Stimulated activated naive CD8-positive, alpha-beta T cell treated with anti-CD3 and anti-CD28 coated beads, Interleukin-15, amount 100 ng/mL, for 72 hours (primary cell): ENCODE data around the gene CHST8.
A peak's percentile ranks its signal among the peaks of the same experiment; 100 is the strongest.

ENCODE experiments used
- ATAC-seq: fragments of 150-1000 bp; cut with Tn5 transposase; 2 replicates; pipeline ENCODE4 v1.10.0; 2021; ENCODE audit warnings: mild to moderate bottlenecking, moderate library complexity
- DNase-seq, 2 donors: peaks; one replicate each; pipeline ENCODE4 v3.0.0; 2021 to 2022
- H3K27ac Mint-ChIP-seq, 2 donors: one replicate each; pipeline ENCODE4 v1.8.0; 2022; ENCODE audit warnings: mild to moderate bottlenecking in 2 of 2, mixed read lengths in 2 of 2, moderate library complexity in 2 of 2
- H3K27me3 Mint-ChIP-seq: one replicate; pipeline ENCODE4 v1.8.0; 2022; ENCODE audit warnings: mixed read lengths
- H3K4me1 Mint-ChIP-seq: one replicate; pipeline ENCODE4 v1.8.0; 2022; ENCODE audit warnings: mild to moderate bottlenecking, mixed read lengths
- H3K4me3 Mint-ChIP-seq, 2 donors: one replicate each; pipeline ENCODE4 v1.8.0; 2022; ENCODE audit warnings: mild to moderate bottlenecking in 2 of 2, mixed read lengths in 2 of 2, moderate library complexity in 1 of 2
- H3K9me3 Mint-ChIP-seq, 2 donors: one replicate each; pipeline ENCODE4 v1.8.0; 2022; ENCODE audit warnings: mixed read lengths in 2 of 2

The CHST8 gene

DNA sequence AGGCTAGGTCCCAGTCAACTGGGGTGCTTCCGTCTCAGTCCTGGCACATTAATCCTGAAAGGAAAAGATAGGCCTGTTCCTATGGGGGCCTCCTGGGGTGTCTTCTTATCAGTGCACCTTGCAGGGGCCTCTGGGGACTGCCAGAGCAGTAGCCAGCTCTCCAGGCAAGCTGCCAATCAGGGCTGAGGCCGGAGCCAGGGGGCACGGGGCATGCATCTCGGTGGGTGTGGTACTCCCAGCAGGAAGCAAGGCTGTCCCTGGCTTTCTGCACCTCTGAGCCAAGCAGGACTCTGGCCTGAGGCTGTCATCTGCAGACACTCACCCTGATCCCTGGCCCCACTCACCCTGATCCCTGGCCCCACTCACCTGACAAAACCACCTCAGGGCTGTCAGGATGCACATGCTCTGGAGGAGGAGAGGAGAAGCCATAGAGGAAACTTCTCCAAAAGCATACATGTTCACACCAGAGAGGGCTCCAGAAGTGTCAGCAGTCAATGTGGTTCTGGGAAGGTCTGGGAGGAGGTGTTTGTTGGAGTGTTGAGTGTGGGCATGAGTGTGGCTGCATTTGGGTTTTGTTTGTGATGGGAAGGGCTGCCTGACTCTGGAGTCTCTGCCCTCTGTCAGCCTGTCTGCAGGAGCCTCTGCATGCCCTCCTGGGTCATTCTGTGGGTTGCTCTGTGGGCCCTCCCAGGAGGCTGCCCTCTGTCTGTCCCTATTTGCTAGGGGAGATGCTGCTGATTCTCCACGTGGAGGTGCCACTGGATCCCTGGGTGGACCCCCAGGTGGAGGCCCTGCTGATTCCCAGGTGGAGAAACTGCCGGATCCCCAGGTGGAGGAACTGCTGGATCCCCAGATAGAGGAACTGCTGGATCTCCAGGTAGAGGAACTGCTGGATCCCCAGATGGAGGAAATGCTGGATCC is 152.2 kb downstream of the CHST8 start:
- Mint-ChIP-seq H3K4me3 (no peak overlapping the region), H3K9me3 (no peaks in the 10 kb centered on the region), H3K4me1 (peaks cover 9% of the 10 kb centered on the region), H3K27ac (no peak overlapping the region), H3K27me3 (peaks cover 21% of the 10 kb centered on the region)
- DNase-seq (no peak), ATAC-seq (no peak)

DNA sequence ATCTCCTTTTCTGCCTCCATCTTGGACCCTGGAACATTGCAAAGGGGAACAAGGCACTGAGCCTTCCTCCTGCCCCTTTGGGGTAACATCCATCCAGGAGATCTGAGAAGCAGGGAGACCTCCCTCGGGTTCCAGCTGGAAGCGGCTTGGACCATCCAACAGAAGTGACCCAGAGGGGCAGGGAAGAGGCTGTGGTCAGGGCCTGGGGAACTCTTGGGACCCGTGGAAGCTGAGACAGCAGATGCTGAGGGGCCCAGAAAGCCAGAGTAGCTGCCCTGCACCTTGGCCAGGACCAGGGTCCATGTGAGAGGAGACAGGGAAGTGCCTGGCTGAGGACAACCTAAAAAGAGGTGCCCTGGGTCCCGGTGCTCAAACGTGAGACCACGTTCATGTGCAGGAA is 153.0 kb downstream of the CHST8 start:
- no peak overlapping the region for H3K27ac Mint-ChIP-seq
- peaks cover 14% of the 10 kb centered on the region for H3K4me1 Mint-ChIP-seq
- H3K9me3 Mint-ChIP-seq = no peaks in the 10 kb centered on the region
- H3K4me3 Mint-ChIP-seq = no peak overlapping the region
- ATAC-seq (no peak), DNase-seq (no peak)
- peaks cover 29% of the 10 kb centered on the region for H3K27me3 Mint-ChIP-seq

DNA sequence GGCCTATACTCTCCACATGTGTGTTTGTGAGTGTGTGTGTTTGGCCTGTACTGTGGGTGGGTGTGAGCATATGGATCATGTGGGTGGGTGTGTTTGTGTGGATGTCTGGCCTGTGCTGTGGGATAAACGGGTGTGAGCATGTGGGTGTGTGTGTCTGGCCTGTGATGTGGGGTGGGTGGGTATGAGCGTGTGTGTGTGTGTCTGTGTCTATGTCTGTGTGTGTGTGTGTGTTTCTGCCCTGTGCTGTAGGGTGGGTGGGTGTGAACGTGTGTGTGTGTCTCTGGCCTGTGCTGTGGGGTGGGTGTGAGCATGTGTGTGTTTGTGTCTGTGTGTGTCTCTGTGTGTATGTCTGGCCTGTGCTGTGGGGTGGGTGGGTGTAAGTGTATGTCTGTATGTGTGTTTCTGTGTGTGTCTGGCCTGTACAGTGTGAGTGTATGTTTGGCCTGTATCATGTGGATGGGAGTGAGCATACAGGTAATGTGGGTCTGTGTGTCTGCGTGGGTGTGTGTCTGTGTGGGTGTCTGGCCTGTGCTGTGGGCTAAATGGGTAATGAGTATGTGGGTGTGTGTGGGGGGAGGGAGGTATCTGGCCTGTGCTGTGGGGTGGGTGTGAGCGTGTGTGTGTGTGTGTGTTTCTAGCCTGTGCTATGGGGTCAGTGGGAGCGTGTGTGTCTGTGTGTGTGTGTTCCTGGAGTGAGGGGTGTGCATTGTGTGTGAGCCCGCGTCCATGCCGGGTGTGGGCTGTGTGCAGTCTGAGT is 154.2 kb downstream of the CHST8 start:
- Mint-ChIP-seq H3K4me1 (peaks cover 14% of the 10 kb centered on the region), H3K27me3 (peaks cover 33% of the 10 kb centered on the region), H3K9me3 (no peaks in the 10 kb centered on the region)

DNA sequence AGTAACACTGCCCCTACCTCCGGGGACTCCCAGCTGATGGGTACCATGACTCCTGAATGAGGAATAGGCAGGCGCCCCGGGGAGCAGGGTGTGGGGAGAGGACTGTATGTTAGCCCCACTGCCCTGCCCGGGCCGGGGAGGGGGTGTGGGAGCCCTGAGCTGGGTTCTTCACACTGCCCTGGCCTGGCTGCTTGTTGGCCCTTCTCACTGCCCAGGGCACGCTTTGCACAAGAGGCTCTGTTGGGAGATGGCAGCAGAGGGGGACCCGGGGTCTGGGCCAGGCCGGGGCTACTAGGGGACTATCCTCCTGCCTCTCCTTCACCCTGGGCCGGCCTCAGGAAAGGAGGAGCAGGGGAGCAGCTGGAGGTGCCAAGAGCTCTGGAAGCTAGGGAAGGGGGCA is 155.6 kb downstream of the CHST8 start:
- Mint-ChIP-seq H3K27ac (no peak overlapping the region), H3K4me1 (peaks cover 14% of the 10 kb centered on the region), H3K9me3 (no peaks in the 10 kb centered on the region), H3K4me3 (no peak overlapping the region), H3K27me3 (peaks cover 29% of the 10 kb centered on the region)
- no peak for ATAC-seq
- DNase-seq = no peak

More for the DNA sequence above, 154.2 kb downstream of the CHST8 start:
- Mint-ChIP-seq H3K4me3 (no peak overlapping the region), H3K27ac (peak overlapping the region in 1 of 2 donors; percentile 13)
- ATAC-seq (no peak), DNase-seq (no peak)

DNA sequence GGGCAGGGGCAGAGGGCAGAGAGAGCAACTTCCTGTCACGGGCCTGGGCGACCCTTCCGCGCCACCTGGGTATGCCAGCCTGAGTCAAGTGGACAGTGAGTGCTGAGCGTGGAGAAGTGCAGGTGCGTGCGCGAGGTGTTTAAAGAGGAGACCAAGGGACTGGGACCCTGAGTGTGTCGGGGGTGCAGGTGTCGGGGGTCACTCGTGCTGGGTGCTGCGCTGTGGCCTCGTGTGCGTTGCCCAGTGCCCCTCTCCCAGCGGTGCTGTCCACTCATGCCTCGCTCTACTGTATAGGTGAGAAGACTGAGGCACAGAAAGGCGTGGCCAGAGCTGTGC is 156.0 kb downstream of the CHST8 start:
- Mint-ChIP-seq H3K9me3 (no peaks in the 10 kb centered on the region), H3K27me3 (peaks cover 29% of the 10 kb centered on the region), H3K4me1 (peaks cover 14% of the 10 kb centered on the region), H3K27ac (no peak overlapping the region), H3K4me3 (no peak overlapping the region)
- DNase-seq = no peak
- no peak for ATAC-seq

DNA sequence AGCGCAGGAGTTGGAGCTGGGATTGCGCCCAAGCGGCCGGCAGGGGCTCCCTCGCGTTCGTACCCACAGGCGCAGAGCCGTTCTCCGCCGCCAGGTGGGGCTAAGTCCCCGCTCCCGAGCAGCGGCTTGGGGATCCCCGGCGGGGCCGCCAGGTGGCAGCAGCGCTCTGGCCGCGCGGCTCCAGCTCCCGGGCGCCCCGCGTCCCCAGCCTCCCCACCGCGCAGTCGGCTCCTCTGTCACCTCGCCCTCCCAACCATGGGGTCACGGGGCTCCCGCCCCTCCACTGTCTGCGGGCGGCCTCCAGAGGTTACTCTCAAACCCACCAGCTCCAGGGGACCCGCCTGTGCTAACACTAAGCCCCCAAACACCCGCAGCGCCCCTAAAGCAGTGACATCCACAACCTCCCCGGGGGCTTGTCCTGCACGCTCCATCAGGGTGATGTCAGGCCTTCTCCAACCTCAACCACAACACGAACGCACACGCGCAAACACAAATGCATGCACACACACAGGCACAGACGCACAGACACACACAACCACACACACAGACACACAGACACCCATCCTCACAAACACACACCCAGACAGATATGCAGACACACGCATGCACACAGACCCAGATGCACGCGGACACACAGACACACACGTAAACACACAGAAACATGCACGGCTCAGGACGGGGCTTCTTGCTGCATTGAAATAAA is 156.5 kb downstream of the CHST8 start:
- peaks cover 14% of the 10 kb centered on the region for H3K4me1 Mint-ChIP-seq
- peak; percentile 89 for ATAC-seq
- H3K4me3 Mint-ChIP-seq = peak overlapping the region in 1 of 2 donors; percentile 48
- peaks cover 29% of the 10 kb centered on the region for H3K27me3 Mint-ChIP-seq
- H3K9me3 Mint-ChIP-seq = no peaks in the 10 kb centered on the region
- DNase-seq = peak; percentile 86 to 90
- no peak overlapping the region for H3K27ac Mint-ChIP-seq

DNA sequence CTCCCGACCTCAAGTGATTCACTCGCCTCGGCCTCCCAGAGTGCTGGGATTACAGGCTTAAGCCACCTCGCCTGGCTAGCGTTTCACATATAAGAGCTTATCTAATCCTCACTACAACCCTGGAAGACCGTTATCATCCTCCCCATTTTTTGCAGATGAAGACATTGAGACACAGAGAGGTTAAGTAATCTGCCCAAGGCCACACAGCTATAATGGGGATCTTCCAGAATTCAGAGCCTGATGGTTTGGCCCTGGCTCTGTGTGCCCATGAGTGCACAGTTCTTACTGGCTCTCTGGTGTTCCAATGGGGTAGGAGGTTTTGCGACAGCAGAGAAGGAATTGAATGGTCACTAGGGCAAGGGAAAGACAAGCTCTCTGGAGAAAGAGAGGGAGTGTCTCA is 158.1 kb downstream of the CHST8 start:
- Mint-ChIP-seq H3K27ac (peak overlapping the region in 1 of 2 donors; percentile 43), H3K9me3 (no peaks in the 10 kb centered on the region), H3K4me1 (peaks cover 14% of the 10 kb centered on the region), H3K4me3 (no peak overlapping the region), H3K27me3 (peaks cover 29% of the 10 kb centered on the region)
- DNase-seq = no peak
- no peak for ATAC-seq

DNA sequence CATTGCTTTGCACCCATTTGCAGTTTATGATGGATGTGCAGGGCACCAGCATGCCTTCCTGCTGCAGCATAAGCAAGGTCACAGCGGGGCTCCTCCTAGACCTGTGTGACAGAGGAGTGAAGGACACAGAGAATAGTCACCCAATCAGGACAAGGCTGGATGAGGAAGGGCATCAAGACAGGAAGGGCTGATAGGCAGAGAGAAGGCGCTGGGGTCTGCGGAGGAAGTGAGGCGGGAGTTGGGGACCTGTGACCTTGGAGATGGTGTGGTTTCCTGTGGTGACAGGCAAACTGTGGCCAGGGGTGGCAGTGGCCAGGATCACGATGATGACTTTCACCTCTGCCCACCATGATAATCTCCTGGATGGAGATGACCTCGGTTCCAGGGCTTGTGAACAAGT is 158.5 kb downstream of the CHST8 start:
- no peak for ATAC-seq
- no peak for DNase-seq
- peaks cover 29% of the 10 kb centered on the region for H3K27me3 Mint-ChIP-seq
- H3K9me3 Mint-ChIP-seq = no peaks in the 10 kb centered on the region
- H3K4me3 Mint-ChIP-seq = no peak overlapping the region
- peaks cover 14% of the 10 kb centered on the region for H3K4me1 Mint-ChIP-seq
- H3K27ac Mint-ChIP-seq = peak overlapping the region in 1 of 2 donors; percentile 4

DNA sequence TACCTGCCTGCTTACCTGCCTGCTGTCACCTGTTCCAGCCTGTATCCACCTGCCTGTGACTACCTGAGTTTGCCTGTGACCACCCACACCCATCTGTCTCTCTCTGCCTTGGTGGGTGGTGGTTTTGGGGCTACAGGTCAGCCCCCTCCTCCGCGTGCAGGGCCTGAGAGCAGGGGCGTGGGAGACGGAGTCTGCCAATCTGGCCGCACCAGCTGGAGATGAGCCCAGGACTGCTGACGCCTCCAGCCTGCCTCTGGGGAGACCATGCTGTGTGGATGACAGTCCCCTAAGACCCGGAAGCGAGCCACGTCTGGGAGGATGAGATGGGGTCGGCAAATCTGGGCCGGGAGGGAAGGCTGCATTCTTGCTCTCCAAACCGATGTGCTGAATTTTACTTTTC is 159.0 kb downstream of the CHST8 start:
- Mint-ChIP-seq H3K4me3 (no peak overlapping the region), H3K27ac (no peak overlapping the region), H3K9me3 (no peaks in the 10 kb centered on the region), H3K4me1 (peaks cover 15% of the 10 kb centered on the region), H3K27me3 (peaks cover 30% of the 10 kb centered on the region)
- DNase-seq (no peak), ATAC-seq (no peak)

DNA sequence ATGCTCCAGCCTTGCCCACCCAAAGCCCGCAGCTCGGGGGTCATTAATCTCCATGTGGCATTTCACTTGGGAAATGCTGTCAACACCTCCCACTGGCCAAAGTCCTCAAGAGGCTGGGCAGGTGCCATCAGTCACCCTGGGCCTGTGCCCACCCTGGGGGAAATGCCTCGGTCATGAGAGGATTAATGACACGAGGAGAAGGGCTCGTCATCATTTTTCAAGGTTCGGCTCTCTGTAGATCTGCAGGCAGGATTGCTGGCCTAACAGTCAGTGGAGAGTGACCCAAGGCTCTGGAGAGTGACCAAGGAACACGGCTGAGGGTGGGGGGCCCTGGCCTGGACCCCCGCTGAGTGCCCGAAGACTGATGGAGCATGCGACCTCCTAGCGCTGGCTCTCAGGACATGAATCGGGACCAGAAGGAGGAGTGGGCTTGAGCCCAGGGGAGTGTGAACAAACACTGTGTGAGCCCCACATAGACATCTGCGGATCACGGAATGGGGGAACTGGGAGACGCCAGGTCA is 159.7 kb downstream of the CHST8 start:
- no peak overlapping the region for H3K27ac Mint-ChIP-seq
- no peak overlapping the region for H3K4me3 Mint-ChIP-seq
- no peak for DNase-seq
- H3K9me3 Mint-ChIP-seq = no peaks in the 10 kb centered on the region
- peaks cover 35% of the 10 kb centered on the region for H3K27me3 Mint-ChIP-seq
- ATAC-seq = no peak
- H3K4me1 Mint-ChIP-seq = peaks cover 19% of the 10 kb centered on the region

DNA sequence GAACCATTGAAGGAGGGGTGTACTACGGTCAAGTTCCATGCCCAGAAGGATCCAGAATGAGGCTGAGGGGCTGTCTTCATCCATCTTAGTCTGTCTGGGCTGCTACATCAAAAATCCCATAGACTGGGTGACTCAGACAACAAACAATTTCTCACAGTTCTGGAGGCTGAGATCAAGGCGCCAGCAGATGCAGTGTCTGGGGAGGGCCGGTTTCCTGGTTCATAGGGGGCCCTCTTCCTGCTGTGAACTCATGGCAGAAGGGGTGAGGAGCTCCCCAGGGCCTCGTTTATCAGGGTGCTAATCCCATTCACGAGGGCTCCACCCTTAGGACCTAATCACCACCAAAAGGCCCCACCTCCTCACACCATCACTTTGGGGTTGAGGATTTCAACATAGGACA is 160.2 kb downstream of the CHST8 start:
- peaks cover 38% of the 10 kb centered on the region for H3K27me3 Mint-ChIP-seq
- H3K4me1 Mint-ChIP-seq = peaks cover 19% of the 10 kb centered on the region
- ATAC-seq (no peak), DNase-seq (no peak)
- H3K9me3 Mint-ChIP-seq = no peaks in the 10 kb centered on the region
- H3K4me3 Mint-ChIP-seq = no peak overlapping the region
- H3K27ac Mint-ChIP-seq = no peak overlapping the region

DNA sequence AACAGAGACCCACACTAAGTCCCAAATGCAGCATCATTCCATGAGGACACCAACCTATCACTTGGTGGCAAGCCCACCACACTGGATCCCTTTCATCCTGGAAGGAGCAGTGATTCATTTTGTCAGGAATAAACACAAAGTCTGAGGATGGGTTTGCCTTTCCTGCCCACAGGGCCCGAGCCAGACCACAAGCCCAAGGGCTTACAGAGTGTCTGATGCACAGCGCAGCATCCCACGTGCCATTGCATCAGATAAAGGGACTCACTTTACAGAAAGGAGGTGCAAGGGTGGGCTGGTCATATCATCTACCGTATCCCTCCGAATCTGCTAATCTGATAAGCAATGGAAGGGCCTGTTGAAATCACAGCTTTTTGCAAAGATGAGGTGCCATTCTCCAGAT is 162.7 kb downstream of the CHST8 start:
- Mint-ChIP-seq H3K4me1 (peaks cover 6% of the 10 kb centered on the region), H3K27me3 (peaks cover 39% of the 10 kb centered on the region), H3K4me3 (no peak overlapping the region), H3K9me3 (no peaks in the 10 kb centered on the region), H3K27ac (no peak overlapping the region)
- ATAC-seq = no peak
- DNase-seq = no peak

DNA sequence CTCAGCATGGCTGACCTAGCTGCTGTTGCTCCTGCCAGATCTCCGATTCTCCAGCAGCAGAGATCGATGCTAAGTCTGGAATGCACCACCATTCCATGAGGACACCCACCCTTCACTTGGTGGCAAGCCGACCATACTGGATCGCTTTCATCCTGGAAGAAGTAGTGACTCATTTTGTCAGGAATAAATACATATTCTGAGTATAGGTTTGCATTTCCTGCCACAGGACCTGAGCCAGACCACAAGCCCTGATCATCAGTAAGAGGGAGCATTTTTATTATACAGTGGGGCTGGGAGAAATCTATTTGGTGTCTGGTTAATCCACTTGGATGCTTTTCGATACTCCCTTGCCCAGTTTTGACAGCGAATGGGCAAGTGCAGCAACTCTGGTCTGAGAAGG is 164.0 kb downstream of the CHST8 start:
- Mint-ChIP-seq H3K4me1 (peaks cover 6% of the 10 kb centered on the region), H3K27me3 (peaks cover 33% of the 10 kb centered on the region), H3K4me3 (no peak overlapping the region), H3K9me3 (no peaks in the 10 kb centered on the region), H3K27ac (no peak overlapping the region)
- ATAC-seq (no peak), DNase-seq (no peak)

DNA sequence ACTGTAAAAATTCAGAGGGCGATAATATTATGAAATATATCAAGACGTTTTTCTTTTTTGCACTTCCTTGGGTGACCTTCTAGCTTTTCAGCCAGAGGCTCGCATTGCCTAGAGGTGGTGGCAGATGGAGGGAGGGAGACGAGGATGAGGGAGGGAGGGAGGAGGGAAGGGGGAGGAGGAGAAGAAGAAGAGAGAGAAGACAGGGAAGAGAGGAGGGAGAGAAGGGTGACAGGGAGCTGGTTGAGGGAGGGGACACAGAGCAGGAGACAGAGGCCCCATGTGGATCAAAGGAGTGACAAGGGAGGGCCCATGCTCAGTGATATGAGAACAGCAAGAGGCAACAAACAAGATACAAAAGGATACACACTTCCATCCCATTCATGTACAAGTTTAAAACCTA is 166.9 kb downstream of the CHST8 start:
- no peak overlapping the region for H3K4me3 Mint-ChIP-seq
- ATAC-seq (no peak), DNase-seq (no peak)
- H3K27ac Mint-ChIP-seq = peak overlapping the region in 1 of 2 donors; percentile 67
- H3K9me3 Mint-ChIP-seq = no peaks in the 10 kb centered on the region
- H3K27me3 Mint-ChIP-seq = peaks cover 60% of the 10 kb centered on the region
- H3K4me1 Mint-ChIP-seq = peaks cover 6% of the 10 kb centered on the region

DNA sequence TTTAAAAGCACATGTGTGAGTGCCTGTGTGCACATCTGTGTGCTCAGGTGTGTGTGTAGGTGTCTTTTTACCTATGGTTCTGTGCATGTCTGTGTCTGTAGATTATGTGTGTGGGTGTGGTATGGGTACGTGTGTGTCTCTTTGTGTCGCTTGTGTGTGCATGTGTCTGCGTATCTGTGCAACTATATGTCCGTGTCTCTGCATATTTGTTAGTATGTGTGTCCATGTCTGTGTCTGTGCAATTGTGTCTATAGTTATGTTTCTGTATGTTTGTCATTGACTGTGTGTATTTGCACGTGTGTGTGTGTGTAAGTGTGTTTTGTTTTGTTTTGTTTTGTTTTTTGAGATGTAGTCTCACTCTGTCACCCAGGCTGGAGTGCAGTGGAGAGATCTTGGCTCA is 167.6 kb downstream of the CHST8 start:
- Mint-ChIP-seq H3K4me3 (no peak overlapping the region), H3K27ac (no peak overlapping the region), H3K9me3 (no peaks in the 10 kb centered on the region), H3K4me1 (peaks cover 6% of the 10 kb centered on the region), H3K27me3 (peaks cover 63% of the 10 kb centered on the region)
- ATAC-seq (no peak), DNase-seq (no peak)
